ENCODE data around the gene MRPS35. TPM values are rescaled to one million over a fixed set of nuclear protein-coding genes. Genes with fewer than 3 reads are reported as not detected.
A peak's percentile ranks its signal among the peaks of the same experiment; 100 is the strongest.

The MRPS35 gene
- total RNA-seq, 2 donors from 2014 or later, result 85.8 to 90.7 TPM

GRCh38 chr12:27707216-27707615, 3.4 kb upstream of the MRPS35 start:
- Histone ChIP-seq H3K36me3 (no peaks in the 10 kb centered on the region), H3K9ac (ENCODE audit: low read depth in 2 of 2, low read length in 2 of 2) (no peak overlapping the region), H3K27me3 (no peaks in the 10 kb centered on the region), H3K4me1 (no peaks in the 10 kb centered on the region), H3K4me3 (no peak overlapping the region), H3K27ac (no peak overlapping the region), H3K9me3 (no peaks in the 10 kb centered on the region)
- DNase-seq, result no peak
- intact Hi-C loops (cut with DNase I), result no loop called here
- TF ChIP-seq CTCF (IDR thresholded peaks at IDR 0.05), result no peak

- Histone ChIP-seq H3K9me3 (no peaks in the 10 kb centered on the region), H3K27me3 (no peaks in the 10 kb centered on the region), H3K4me1 (no peaks in the 10 kb centered on the region), H3K4me3 (peak overlapping the region; percentile 98), H3K36me3 (no peaks in the 10 kb centered on the region), H3K27ac (peak overlapping the region; percentile 87), H3K9ac (ENCODE audit: low read depth in 2 of 2, low read length in 2 of 2) (no peak overlapping the region)
- intact Hi-C loops (cut with DNase I), result no loop called here
- no peak for DNase-seq
- no peak for TF ChIP-seq CTCF (IDR thresholded peaks at IDR 0.05)
Observed at GRCh38 chr12:27709212-27709931, 1.3 kb upstream of the MRPS35 start.

GRCh38 chr12:27709932-27710591, 570 bp upstream of the MRPS35 start:
- no peak for TF ChIP-seq CTCF (IDR thresholded peaks at IDR 0.05)
- intact Hi-C loops (cut with DNase I), result no loop called here
- peak overlapping the region; percentile 87 for H3K27ac ChIP-seq
- H3K9ac ChIP-seq (ENCODE audit: low read depth in 2 of 2, low read length in 2 of 2), result peak overlapping the region; percentile 48 to 93
- H3K9me3 ChIP-seq, result no peaks in the 10 kb centered on the region
- peak overlapping the region; percentile 98 for H3K4me3 ChIP-seq
- peak; percentile 40 for DNase-seq
- H3K36me3 ChIP-seq, result no peaks in the 10 kb centered on the region
- H3K4me1 ChIP-seq, result no peaks in the 10 kb centered on the region
- H3K27me3 ChIP-seq, result no peaks in the 10 kb centered on the region

GRCh38 chr12:27711317-27711682, 668 bp downstream of the MRPS35 start:
- DNase-seq, result no peak
- no peaks in the 10 kb centered on the region for H3K9me3 ChIP-seq
- peak overlapping the region; percentile 87 for H3K27ac ChIP-seq
- H3K27me3 ChIP-seq, result no peaks in the 10 kb centered on the region
- H3K4me1 ChIP-seq, result no peaks in the 10 kb centered on the region
- H3K4me3 ChIP-seq, result peak overlapping the region; percentile 98
- H3K36me3 ChIP-seq, result no peaks in the 10 kb centered on the region
- intact Hi-C loops (cut with DNase I), result no loop called here
- TF ChIP-seq CTCF (IDR thresholded peaks at IDR 0.05), result no peak
- peak overlapping the region; percentile 74 to 93 for H3K9ac ChIP-seq (ENCODE audit: low read depth in 2 of 2, low read length in 2 of 2)

- H3K9ac ChIP-seq (ENCODE audit: low read depth in 2 of 2, low read length in 2 of 2), result no peak overlapping the region
- H3K9me3 ChIP-seq, result no peaks in the 10 kb centered on the region
Observed at GRCh38 chr12:27711967-27712366, 1.3 kb downstream of the MRPS35 start.

More at GRCh38 chr12:27711967-27712366, 1.3 kb downstream of the MRPS35 start:
- DNase-seq, result no peak
- no peak overlapping the region for H3K4me3 ChIP-seq
- no peak overlapping the region for H3K27ac ChIP-seq
- H3K4me1 ChIP-seq, result no peaks in the 10 kb centered on the region
- TF ChIP-seq CTCF (IDR thresholded peaks at IDR 0.05), result no peak
- H3K27me3 ChIP-seq, result no peaks in the 10 kb centered on the region
- intact Hi-C loops (cut with DNase I), result no loop called here
- H3K36me3 ChIP-seq, result no peaks in the 10 kb centered on the region

All from colonic mucosa (tissue), 4 donors.